ENCODE data around the gene COL19A1. TPM values are rescaled to one million over a fixed set of nuclear protein-coding genes. Genes with fewer than 3 reads are reported as not detected.
A peak's percentile ranks its signal among the peaks of the same experiment; 100 is the strongest.

The COL19A1 gene
- polyA plus RNA-seq, 1 of the 3 experiments (the other 2 are of a cell fraction) = 0.15 TPM

GRCh38 chr6:70130865-70131264 is 264.5 kb downstream of the COL19A1 start (continued):
- no peak for TF ChIP-seq GABPA (IDR thresholded peaks at IDR 0.05; ENCODE audit: low read depth)

GRCh38 chr6:70131528-70131927 is 265.2 kb downstream of the COL19A1 start:
- Histone ChIP-seq H3K9me2 (no peaks in the 10 kb centered on the region), H3K4me1 (ENCODE audit: control insufficient read depth in 1 of 2, insufficient read depth in 2 of 2, low read depth in 1 of 2, low read length in 1 of 2) (peaks cover 0 to 4% of the 10 kb centered on the region in 2 experiments; a peak in 2 of 4 replicates), H3K9ac (no peak overlapping the region), H3K36me3 (replicated peaks in 1 of 2; ENCODE audit: control insufficient read depth in 1 of 2, insufficient read depth in 2 of 2, low read length in 1 of 2) (no peaks in the 10 kb centered on the region), H3K27me3 (ENCODE audit: insufficient read depth) (no peaks in the 10 kb centered on the region), H3F3A (replicated peaks; ENCODE audit: insufficient read depth) (no peaks in the 10 kb centered on the region), H3K4me3 (ENCODE audit: low read depth in 2 of 2, low read length in 1 of 2) (no peak overlapping the region), H4K20me1 (ENCODE audit: insufficient read depth) (no peaks in the 10 kb centered on the region), H3K79me2 (ENCODE audit: insufficient read depth) (no peaks in the 10 kb centered on the region), H3K9me3 (no peaks in the 10 kb centered on the region), H3K4me2 (no peak overlapping the region), H3K27ac (ENCODE audit: low read depth in 2 of 2, low read length in 1 of 2) (no peak overlapping the region), H2AFZ (ENCODE audit: low read depth) (no peak overlapping the region)
- WGBS (ENCODE audit: low lambda C conversion rate) = 15% methylated on average over 2 of the region's 2 CpGs
- POLR2A ChIA-PET = no interaction called here
- DNase-seq = no peak
- TF ChIP-seq IRF3 (IDR thresholded peaks at IDR 0.05; ENCODE audit: low read depth, low read length) (no peak), TCF12 (IDR thresholded peaks at IDR 0.05) (peak; percentile 61; the same call in 1 of the 2 replicates), NFIC (IDR thresholded peaks at IDR 0.05; ENCODE audit: borderline replicate concordance) (no peak), SIN3A (IDR thresholded peaks at IDR 0.05; ENCODE audit: borderline replicate concordance, low read depth, low read length) (no peak), RXRA (IDR thresholded peaks at IDR 0.05; ENCODE audit: borderline replicate concordance, low read depth) (no peak), REST (IDR thresholded peaks at IDR 0.05; ENCODE audit: low read depth, low read length) (no peak), CTCF (IDR thresholded peaks at IDR 0.05) (no peak), JUND (IDR thresholded peaks at IDR 0.05) (no peak), RFX5 (IDR thresholded peaks at IDR 0.05; ENCODE audit: low read length) (no peak), PBX3 (IDR thresholded peaks at IDR 0.05) (no peak), FOSL2 (IDR thresholded peaks at IDR 0.05; ENCODE audit: borderline replicate concordance, low read depth) (peak; percentile 9; the same call in 1 of the 2 replicates)
- CTCF ChIA-PET = interaction anchor here (0.6 to 1.7 kb wide), 2 partner anchors 11 to 29 kb away, joined by 3 to 6 read pairs; no protein-coding TSS in a partner anchor

Measured in SK-N-SH (cell line).